HG03066 (cell line): Measurements from ENCODE around the gene HPGD.

ENCODE experiments used
- ATAC-seq: cut with Tn5 transposase; IDR thresholded peaks from one replicate; pipeline ENCODE4 v1.9.1; 2021; ENCODE audit warnings: low read depth; ENCODE audit not compliant: unreplicated experiment

HPGD gene

DNA sequence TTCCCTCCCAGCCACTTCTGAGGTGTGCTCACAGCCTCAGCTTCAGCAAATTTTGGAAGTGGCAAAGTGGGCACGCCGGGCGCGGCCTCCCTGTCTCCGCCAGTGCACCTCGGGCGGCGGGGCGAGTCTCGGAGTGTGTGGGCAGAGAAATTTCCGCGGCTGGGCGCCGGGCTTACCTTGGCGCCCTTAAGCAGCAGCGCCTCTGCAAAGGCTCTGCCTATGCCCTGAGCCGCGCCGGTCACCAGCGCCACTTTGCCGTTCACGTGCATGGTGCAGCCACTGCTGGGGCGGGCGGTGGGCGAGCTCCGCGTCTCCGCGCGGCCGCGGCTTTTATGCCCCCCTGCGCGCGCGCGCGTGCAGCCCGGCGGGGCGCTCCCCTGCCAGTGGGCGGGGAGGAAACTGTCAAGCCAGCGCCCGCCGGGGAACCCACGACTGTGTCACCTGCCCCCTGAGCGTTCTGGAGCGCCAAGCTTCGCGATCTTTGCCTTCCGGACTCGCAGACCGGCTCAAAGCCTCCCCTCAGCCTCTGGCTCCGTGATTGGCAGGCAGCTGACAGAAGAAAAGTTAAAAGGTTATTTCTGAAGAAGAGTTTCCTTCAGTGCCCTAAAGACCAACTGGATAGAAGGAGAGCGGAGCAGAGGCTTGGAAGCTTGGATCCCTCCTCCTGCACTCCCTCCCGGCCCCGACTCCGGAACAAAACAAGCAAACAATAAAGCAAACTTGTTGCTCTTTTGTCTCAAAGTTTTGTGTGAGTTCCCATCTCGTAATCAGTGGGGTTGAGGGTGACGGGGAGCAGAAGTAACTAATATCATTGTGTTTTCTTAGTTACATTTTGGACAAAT, at the start of gene HPGD:
Gene HPGD (minus strand): TSS at position 306 of the 842 bp plus-strand sequence. CDS start 37 bp downstream, at position 269.
- ATAC-seq, result peak; percentile 62

DNA sequence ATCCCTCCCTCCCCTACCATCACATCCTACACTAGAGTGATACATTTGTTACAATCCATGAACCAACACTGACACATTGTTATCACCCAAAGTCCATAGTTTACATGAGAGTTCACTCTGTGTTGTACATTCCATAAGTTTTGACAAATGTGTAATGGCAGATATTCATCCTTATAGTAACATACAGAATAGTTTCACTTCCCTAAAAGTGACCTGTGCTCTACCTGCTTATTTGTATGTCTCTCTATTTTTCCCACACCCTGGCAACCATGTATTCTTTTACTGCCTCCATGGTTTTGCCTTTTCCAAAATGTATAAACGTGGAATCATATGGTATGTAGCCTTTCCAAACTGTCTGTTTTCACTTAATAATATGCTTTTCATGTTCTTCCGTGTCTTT, 42.2 kb upstream of the HPGD start:
- ATAC-seq, result no peak

DNA sequence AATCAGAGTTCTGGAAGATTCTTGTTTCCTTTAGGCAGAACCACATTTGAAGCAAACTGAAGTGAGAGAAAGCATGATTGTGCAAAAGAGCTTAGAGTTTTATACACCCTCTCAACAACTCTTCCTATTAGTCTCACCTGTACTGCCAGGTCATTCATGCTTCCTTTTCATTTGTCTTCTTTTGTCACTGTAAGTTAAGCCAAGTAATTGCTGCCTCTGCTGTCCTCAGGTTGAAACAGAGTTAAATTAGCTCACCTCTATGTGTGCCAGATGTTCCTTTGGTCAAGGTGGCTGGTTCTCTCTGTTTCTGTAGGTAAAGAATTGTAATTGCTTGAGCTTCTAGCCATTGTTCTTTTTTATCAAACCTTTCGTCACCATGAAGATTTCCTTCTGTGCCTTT, 41.1 kb upstream of the HPGD start:
- no peak for ATAC-seq

DNA sequence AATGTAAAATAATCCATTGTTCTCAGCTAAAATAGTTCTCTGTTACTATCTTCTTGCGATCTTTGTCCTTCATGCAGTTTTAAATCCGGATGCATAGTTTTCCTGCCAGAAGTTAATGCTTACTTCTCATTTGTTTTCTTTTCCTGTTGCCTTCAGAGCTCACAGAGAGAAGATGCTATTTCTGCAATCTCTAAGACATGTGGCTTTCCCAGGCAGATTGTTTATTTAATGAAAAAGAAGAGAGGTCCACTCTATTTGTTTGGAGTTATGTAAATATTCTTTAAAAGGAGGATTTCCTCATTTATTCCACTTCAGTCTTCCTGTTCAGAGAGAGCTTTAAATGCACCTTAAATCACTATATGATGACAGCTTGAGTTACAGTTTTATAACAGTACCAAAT, 39.3 kb upstream of the HPGD start:
- no peak for ATAC-seq

DNA sequence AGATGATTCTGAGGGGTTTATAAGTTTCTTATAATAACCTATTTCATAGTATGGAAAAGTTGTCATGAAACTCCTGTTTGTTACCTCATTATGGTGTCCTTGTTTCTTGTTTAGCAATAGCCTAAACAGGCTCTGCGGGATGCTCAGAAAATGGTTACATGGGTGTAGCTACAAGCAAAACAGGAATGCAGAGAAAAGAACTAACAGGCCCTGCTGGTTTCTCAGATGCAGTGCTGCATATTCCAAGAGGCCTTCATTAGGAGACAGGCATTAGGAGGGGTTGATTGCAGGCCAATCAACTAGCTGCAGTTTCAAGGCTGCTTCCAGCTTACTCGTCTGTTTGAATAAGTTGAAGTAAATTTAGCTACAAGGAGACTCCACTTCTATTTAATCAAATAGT, 37.6 kb upstream of the HPGD start:
- ATAC-seq, result no peak

DNA sequence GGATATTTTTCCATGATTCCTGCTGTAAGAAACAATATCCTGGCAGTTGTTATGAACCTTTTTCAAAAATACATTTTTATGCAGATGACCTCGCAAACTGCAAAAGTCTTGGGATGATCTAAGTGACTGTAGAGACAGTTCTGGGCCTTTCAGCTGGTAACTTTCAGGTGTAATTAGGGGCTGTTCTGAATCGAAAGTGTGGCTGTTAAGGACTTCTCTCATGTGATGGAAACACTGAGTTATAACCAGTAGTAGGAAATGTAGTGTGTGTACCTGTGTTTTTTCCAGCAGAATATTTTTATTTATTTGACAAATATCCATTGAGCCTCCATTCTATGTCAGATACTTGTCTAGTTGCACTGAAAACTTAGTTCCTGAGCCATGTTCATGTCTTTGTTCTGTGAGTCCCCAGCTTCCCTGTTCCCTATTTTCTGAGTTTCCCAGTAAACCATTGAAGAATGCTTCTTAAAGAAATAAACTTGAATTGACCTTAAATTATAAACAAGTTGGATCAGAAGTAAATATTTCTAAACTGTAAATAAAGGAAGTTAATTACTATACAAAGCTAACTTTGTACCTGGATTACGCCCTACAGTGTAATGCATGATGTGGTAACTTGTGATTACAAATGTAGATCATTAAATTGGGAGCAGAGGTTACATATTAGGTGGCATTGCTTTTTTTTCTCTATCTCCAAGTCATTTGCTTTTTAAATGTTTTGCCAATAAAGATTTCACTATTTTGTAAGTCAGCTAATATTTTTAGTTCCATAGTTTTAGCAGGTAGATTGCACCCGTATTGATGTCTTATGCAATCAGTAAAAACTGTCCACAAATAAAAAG, 33.7 kb upstream of the HPGD start:
- no peak for ATAC-seq

DNA sequence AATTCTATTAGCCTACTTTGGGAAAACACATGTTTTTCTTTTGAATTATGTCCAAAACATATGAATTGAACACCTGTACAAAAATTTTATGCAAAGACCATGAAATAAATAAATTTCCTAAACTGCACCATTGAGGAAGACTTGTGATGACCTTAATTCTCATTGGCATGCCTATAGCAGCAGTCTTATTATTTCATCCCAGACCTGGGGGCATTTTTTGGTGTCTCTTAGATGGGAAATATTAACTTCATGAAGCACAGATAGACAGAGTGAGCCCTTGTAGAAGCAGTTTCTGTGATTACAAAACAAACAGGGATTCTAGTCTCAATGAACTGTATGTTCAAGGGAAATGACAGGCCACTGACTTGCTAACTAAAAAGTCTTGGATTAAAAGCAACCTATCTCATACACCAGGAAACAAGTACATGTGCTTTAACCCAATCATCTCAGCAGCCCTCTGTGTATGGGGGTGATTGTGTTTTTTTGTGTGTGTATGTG, 32.0 kb upstream of the HPGD start:
- ATAC-seq, result no peak

DNA sequence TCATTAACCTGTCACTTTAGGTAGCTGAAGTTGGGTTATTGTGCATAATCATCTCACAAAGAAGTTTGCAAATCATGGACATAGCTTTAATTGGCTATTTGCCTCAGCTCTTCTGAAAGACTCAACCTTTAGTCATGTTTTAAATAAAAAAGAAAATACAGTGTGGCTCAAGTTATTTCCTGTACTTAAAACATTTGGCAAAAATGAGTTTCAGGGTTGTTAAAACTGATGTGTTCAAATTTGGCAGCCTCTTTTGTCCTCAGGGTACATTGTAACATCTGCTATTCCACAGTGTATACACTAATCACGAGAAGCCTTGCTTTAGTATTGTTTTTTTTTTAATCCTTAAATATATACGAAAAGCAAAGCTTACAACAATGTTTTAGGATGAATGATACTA, 31.5 kb upstream of the HPGD start:
- ATAC-seq, result no peak

DNA sequence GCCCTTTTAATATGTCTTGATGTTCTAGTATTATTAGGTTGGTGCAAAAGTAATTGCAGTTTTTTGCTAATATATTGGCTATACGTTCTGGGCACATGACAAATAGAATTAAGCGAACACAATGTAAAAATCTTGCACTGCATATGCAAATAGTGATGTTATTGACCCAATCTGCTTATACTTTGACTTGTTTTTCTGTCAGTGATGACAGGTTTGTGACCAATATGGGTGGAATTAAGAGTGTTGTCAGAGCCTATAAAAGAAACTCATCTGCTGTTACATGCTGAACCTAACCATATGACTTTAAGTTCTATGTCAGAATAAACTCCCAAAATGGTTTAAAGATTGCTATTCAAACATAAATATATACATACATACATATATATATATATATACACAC, 30.7 kb upstream of the HPGD start:
- ATAC-seq, result no peak

DNA sequence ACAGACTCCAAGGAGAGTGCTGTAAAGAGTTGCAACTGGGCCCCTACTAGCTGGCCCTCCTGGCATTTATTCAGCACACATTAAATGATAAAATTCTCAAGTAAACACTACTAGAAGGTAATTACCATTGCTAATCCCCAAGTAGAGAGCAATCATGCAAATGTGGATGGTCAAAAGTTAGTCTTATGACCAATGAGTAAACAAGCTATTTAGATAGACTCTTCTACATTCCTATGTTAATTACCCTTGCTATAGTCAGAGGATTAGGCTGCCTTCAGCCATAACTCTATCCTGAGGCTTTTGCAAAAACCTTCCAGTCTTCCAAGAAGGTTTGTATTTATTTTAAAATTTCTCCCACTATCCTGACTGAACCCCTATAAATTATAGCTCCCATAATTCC, 28.3 kb upstream of the HPGD start:
- no peak for ATAC-seq

DNA sequence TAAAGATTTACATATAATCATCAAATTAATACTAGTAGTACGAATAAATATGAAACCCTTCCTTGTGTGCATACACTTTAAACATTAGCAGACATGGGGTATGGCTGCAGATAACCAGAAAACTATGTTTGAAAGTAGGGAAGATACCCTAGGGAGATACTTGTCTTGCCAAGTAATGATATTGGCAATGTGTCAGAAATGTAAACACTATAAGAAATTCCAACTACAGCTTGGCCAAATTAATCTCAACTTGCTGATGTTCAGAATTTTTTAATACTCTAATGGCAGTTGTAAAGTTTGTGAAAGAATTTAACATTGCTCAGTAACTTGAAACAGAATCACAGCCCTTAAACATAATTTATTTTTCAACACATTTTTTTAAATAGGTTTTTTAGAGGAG, 27.4 kb upstream of the HPGD start:
- ATAC-seq, result no peak

DNA sequence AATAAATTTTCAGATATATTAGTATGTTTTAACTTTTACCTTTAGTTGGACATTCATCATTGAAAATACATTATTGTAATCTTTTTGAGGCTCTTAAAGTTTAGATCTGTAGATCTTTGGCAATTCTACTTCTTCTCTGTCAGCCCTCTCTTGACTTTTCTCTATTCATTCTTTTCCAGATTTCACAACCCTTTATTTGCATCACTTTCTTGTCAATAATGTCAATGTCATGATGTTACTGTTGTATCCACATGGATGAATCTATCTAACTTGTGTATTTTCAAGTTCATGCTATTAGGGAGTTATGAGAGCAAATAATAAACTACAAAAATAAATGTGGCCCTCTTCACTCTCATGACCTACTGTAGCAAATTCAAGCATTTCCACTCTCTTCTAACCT, 23.0 kb upstream of the HPGD start:
- no peak for ATAC-seq

DNA sequence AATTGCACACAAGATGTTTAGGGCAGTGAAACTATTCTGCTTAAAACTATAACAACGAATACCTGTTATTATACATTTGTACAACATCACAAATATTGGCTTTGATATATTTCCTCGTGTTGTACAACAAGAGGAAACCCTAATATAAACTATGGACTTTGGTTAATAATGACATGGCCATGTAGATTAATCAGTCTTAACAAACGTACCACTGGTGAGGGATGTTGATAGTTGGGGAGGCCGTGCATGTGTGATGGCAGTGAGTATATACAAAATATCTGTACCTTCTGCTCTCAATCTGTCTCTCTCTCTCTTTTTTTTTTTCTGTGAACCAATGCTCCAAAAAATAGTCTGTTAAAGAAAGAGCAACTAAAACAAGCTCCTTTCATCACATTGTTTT, 22.2 kb upstream of the HPGD start:
- ATAC-seq, result no peak

DNA sequence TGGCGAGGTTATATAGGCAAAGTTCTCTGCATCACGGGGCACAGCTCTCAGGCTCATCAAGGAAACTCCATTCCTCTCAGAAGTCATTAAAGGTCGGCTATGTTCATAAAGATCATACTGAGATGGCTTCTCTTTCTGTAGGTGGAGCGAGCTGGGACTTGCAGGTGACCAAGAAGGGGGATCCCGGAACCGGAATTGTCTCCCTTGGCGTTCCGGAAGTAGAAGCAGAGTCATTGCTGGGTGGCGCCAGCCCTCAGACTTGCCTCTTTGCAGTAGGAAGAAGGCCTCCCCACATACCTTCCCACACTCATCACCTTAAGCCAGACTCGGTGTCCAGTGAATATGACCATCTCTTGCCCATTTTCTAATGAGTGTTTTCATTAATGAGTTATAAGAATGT, 17.9 kb upstream of the HPGD start:
- ATAC-seq, result no peak

DNA sequence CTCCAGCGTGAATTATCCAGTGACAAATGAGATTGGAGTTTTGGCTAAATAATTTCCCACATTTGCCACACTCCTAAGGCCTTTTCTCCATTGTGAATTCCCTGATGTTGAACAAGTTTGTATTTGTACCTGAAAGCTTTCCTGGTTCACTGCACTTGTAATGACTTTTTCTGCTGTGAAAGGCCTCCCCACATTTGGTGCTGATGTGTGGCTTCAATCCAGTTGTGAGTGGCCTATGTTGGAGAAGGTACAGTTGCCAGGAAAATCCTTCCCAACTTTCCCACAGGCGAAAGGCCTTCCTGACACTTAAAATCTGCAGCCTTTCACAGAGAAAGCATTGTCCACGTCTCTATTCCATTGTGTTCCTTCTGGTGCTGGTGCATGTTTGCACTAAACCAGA, 17.3 kb upstream of the HPGD start:
- no peak for ATAC-seq

DNA sequence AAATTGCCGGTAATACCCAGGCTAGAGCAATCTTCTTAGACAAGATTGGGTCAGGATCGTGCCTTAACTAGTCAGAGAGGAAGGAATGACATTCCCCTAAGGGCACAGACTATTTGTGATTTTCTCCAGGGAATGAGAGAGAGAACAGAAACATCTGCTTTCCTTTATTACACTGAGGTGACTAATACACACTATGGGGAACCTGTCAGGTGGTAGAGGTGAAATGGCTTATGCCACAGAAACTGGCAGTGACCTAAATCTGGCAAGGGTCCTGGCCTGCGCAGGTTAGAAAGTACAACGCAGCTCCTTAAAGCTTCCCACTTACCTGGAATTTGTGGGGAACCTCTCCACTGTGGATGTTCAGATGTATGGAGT, 16.6 kb upstream of the HPGD start:
- ATAC-seq, result no peak

DNA sequence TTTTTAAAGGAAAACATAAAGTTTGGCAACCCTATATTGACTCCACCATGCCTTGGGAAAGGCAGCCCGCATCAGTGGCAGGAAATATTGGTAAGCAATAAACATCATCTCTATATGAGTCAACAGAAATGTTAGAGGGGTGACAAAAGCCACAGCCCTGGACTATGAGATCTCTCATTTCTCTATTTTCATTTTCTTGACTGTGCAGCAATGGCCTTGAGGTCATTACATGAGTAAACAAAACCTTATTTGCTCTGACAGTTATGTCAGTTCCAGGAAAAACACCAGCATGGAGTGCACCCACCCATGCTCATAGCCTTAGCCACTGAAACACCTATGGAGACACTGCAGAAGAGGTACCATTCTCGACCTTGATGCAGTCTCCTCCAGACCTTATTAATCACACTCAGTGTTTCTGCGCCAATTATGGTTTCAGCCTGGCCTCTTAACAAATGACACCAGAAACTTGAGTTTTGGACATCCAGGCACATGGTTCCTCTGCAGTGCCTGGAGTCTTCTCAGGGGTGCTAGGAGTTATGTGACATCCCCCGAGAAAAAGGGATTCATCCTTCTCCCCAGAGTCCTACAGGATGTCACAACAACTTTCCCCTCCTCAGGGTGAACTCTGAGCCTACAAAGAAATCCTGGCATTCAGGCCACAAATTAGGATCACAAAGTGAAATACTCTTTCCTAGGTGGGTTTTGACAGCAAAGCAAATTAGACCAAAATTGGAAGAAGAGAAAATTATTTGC, 16.0 kb upstream of the HPGD start:
- ATAC-seq, result peak; percentile 98

DNA sequence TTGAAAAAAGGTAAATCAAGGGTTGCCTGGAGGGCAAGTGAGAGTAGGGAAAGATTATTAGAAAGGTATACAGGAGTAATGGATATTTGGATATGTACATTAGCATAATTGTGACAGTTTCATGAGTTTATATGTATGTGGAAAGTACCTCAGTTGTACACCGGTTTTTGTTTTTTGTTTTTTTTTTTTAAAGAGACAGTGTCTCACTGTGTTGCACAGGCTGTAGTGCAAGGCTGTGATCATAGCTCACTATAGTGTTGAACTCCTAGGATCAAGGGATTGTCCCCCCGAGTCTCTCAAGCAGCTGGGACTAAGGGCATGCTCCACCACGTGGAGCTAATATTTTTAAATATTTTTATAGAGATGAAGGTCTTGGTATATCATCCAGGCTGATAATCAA, 15.3 kb upstream of the HPGD start:
- peak; percentile 8 for ATAC-seq

DNA sequence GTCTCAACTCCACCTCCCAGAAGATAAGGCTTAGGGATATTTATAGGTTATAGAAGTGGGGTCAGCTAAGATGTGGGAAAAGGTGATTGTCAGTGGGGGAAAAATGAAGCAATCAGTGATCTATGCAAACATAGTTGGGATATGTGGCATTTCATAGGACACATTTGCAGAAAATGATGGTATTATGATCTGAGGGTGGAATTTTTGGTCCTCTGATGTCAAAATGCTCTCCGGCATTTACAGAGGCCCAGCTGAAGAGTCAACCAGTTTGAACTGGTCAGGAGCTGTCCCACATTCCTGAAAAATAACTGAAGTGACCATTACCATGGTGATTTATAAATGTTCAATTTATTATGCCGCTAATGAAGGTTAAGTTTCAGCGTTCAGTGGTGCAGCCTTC, 12.2 kb upstream of the HPGD start:
- no peak for ATAC-seq

DNA sequence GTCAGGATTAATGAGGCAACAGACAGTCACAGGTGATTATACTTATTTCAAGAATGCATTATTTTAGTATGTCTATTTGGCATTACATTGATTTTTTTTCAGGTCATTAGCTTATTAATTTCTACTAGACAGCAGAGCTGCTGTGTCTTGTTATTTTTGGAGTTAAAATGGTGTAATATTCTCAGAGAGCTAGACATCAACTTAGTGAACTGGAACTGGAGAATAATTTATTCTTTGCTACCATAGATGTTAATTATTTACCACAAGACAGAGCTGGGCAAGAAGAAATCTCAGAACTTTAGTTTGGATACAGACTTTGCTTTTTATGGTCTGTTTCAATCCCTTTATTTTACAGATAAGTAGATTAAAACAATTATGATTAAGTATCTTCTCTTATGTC, 10.2 kb upstream of the HPGD start:
- no peak for ATAC-seq

DNA sequence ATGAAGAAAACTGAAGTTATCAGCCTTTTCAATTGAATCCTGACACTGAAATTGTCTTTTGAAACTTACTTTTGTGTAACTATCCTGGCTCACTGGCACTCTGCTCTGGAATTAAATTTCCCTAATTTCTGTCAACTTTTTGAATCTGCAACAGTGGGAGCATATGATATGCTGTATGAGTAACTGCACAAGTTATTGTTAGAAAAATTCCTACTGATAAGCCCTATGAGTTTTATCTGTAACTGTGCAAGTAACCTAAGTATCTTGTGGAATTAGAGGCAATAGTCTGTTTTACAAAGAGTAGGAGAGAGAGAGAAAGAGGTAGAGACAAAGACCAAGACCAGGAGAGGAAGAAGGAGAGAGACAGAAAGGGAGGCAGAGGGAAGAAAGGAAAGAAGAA, 9.2 kb upstream of the HPGD start:
- no peak for ATAC-seq
